Endothelial cell of umbilical vein (primary cell): ENCODE results near the gene ZNF778. TPM values are rescaled to one million over a fixed set of nuclear protein-coding genes. Genes with fewer than 3 reads are reported as not detected.

ENCODE experiments used
- BruUV-seq: library from RNA; stranded (reverse); fragments of 400-500 nt; replicated peaks from 2 replicates; lab custom pipeline; 2021; lab: Mats Ljungman, UMichigan
- CTCF ChIA-PET: fragments of 300-600, 350-600 bp; sonication (Branson Sonifier 250); formaldehyde crosslinking; loops from one replicate; lab custom pipeline; 2021; ENCODE audit warnings: antibody characterized with exemption, inconsistent platforms; lab: Charles Lee
- POLR2A ChIA-PET: fragments of 300-600, 350-600 bp; sonication (Branson Sonifier 250); formaldehyde crosslinking; loops from one replicate; lab custom pipeline; 2021; ENCODE audit warnings: antibody characterized with exemption, inconsistent platforms; lab: Charles Lee
- DNase-seq: peaks from one replicate; pipeline ENCODE4 v3.0.0-alpha.2; 2011; ENCODE audit warnings: low read depth, low spot score
- FAIRE-seq: peaks from 2 replicates; lab custom pipeline; 2011; peaks lifted over from hg19 to GRCh38; lab: Jason Lieb, UNC
- H2AFZ ChIP-seq: 2 replicates; pipeline ENCODE4 v1.6.0; 2012; ENCODE audit warnings: low read depth, low read length, control low read depth, inconsistent platforms
- H3K27ac ChIP-seq: 2 replicates; pipeline ENCODE4 v1.5.1; 2011; ENCODE audit warnings: low read depth, mild to moderate bottlenecking, control low read depth, low read length, moderate library complexity; ENCODE audit not compliant: insufficient read depth
- H3K27me3 ChIP-seq, 2 experiments: 2 replicates each; pipeline versions ENCODE4 v1.6.0 to v1.6.1; 2011; ENCODE audit warnings: low read length in 2 of 2, mixed read lengths in 1 of 2; ENCODE audit not compliant: control insufficient read depth in 2 of 2, insufficient read depth in 2 of 2
- H3K36me3 ChIP-seq, 2 experiments: 2 replicates in 1 of 2; 3 replicates in 1 of 2; pipeline ENCODE4 v1.5.1; 2011; ENCODE audit warnings: low read length in 2 of 2, mild to moderate bottlenecking in 1 of 2, moderate library complexity in 1 of 2; ENCODE audit not compliant: control insufficient read depth in 2 of 2, insufficient read depth in 2 of 2; ENCODE audit errors: extremely low read depth in 1 of 2
- H3K4me1 ChIP-seq: 3 replicates; pipeline ENCODE4 v1.5.1; 2011; ENCODE audit warnings: mild to moderate bottlenecking, low read length; ENCODE audit not compliant: control insufficient read depth, insufficient read depth; ENCODE audit errors: extremely low read depth
- H3K4me2 ChIP-seq: 2 replicates; pipeline ENCODE4 v1.6.1; 2011; ENCODE audit warnings: low read length, control low read depth, mixed read lengths; ENCODE audit not compliant: insufficient read depth
- H3K4me3 ChIP-seq, 3 experiments: fragments of 200-600 bp in 1 of 3; sonication (generic), shearing (Covaris generic) in 1 of 3; replicated peaks in 1 of 3; 2 replicates each; pipeline ENCODE4 v1.5.1; 2011 to 2016; ENCODE audit warnings: control low read depth in 3 of 3, low read length in 3 of 3, mild to moderate bottlenecking in 2 of 3, inconsistent platforms in 1 of 3, low read depth in 1 of 3, moderate library complexity in 1 of 3; ENCODE audit not compliant: insufficient read depth in 1 of 3
- H3K79me2 ChIP-seq: 2 replicates; pipeline ENCODE4 v1.6.0; 2012; ENCODE audit warnings: low read length, inconsistent platforms; ENCODE audit not compliant: control insufficient read depth, insufficient read depth
- H3K9ac ChIP-seq: replicated peaks from 2 replicates; pipeline ENCODE3; 2011; ENCODE audit warnings: low read length, control low read depth; ENCODE audit not compliant: insufficient read depth; ENCODE audit errors: extremely low read depth
- H3K9me1 ChIP-seq: replicated peaks from 3 replicates; pipeline ENCODE4 v1.6.0; 2011; ENCODE audit warnings: mild to moderate bottlenecking, low read length; ENCODE audit not compliant: control insufficient read depth, insufficient read depth; ENCODE audit errors: extremely low read depth
- H3K9me3 ChIP-seq: replicated peaks from 2 replicates; pipeline ENCODE4 v1.5.1; 2012; ENCODE audit warnings: low read length, inconsistent platforms; ENCODE audit not compliant: control insufficient read depth, insufficient read depth
- H4K20me1 ChIP-seq: replicated peaks from 2 replicates; pipeline ENCODE3; 2011; ENCODE audit warnings: mild to moderate bottlenecking, low read length; ENCODE audit not compliant: control insufficient read depth, insufficient read depth; ENCODE audit errors: extremely low read depth
- CTCF ChIP-seq, 2 donors: IDR thresholded peaks; 1 replicate in 1 of 2; 2 replicates in 1 of 2; pipeline ENCODE4 v1.5.1; 2011; ENCODE audit warnings: low read length in 2 of 2, mild to moderate bottlenecking in 2 of 2, moderate library complexity in 2 of 2, control low read depth in 1 of 2, inconsistent platforms in 1 of 2, low read depth in 1 of 2; ENCODE audit not compliant: insufficient read depth in 1 of 2; ENCODE audit errors: extremely low read depth in 1 of 2
- EZH2 ChIP-seq: IDR thresholded peaks from 2 replicates; pipeline ENCODE4 v1.6.1; 2012; ENCODE audit warnings: borderline replicate concordance, low read depth, mild to moderate bottlenecking, moderate library complexity, low read length, inconsistent platforms; ENCODE audit not compliant: severe bottlenecking
- GATA2 ChIP-seq: IDR thresholded peaks from 2 replicates; pipeline ENCODE4 v1.7.0; 2011; ENCODE audit warnings: low read depth, mild to moderate bottlenecking, moderate library complexity, mixed read lengths, low read length; ENCODE audit not compliant: insufficient read length, insufficient read depth
- JUN ChIP-seq: IDR thresholded peaks from 2 replicates; pipeline ENCODE4 v1.6.1; 2011; ENCODE audit warnings: borderline replicate concordance, low read depth; ENCODE audit not compliant: insufficient read length, insufficient read depth
- MAX ChIP-seq: IDR thresholded peaks from 2 replicates; pipeline ENCODE4 v1.6.1; 2011; ENCODE audit not compliant: insufficient read depth, insufficient read length
- MYC ChIP-seq: IDR thresholded peaks from one replicate; pipeline ENCODE4 v1.6.1; 2011; ENCODE audit warnings: mild to moderate bottlenecking, low read depth, low read length
- POLR2A ChIP-seq: IDR thresholded peaks from 2 replicates; pipeline ENCODE4 v1.6.1; 2012; ENCODE audit warnings: low read depth, mild to moderate bottlenecking, control low read depth, low read length
- POLR2AphosphoS5 ChIP-seq: IDR thresholded peaks from 2 replicates; pipeline ENCODE4 v1.6.1; 2012; ENCODE audit warnings: low read depth, mild to moderate bottlenecking, control low read depth, low read length, moderate library complexity; ENCODE audit not compliant: insufficient read depth
- dilution Hi-C: fragments of 300-500 bp; cut with MboI; formaldehyde crosslinking; loops from one replicate; pipeline ENCODE4 v1.15.0; 2019; ENCODE audit warnings: low sequenced_read_pairs; ENCODE audit not compliant: extremely low pct_ligation_motif_present
- intact Hi-C: fragments of 100-400 bp; cut with micrococcal nuclease; formaldehyde crosslinking; loops from one replicate; pipeline ENCODE4 v1.10.0; 2022
- polyA plus RNA-seq, 4 experiments: library from polyadenylated mRNA; depleted of rRNA in 3 of 4; stranded (reverse) in 3 of 4; unstranded in 1 of 4; fragments of >200 nt; gene quantifications; 2 replicates each; pipeline versions ENCODE4 v1.2.1 to v1.2.3, GENCODE V29; 2011 to 2012; ENCODE audit warnings: missing spikeins in 1 of 4
- total RNA-seq: library from RNA; stranded (reverse); gene quantifications from 2 replicates; pipeline ENCODE4 v1.2.3, GENCODE V29; 2021

The ZNF778 gene
- total and polyA plus RNA-seq, 2 donors (not counting 3 experiments of a cell fraction or from before 2014, with no cell fraction given), result 3.8 to 10.9 TPM

GRCh38 chr16:89233678-89234490 lies 16.4 kb downstream of the ZNF778 start:
- ChIA-PET POLR2A (no interaction called here), CTCF (no interaction called here)
- Histone ChIP-seq H3K36me3 (peaks cover 0 to 31% of the 10 kb centered on the region in 2 experiments), H4K20me1 (no peaks in the 10 kb centered on the region), H3K9me1 (no peaks in the 10 kb centered on the region), H3K4me2 (no peak overlapping the region), H2AFZ (no peak overlapping the region), H3K9ac (no peak overlapping the region), H3K27ac (no peak overlapping the region), H3K9me3 (peaks cover 5% of the 10 kb centered on the region), H3K27me3 (no peaks in the 10 kb centered on the region), H3K79me2 (no peaks in the 10 kb centered on the region), H3K4me3 (no peak overlapping the region), H3K4me1 (no peaks in the 10 kb centered on the region)
- no peak for DNase-seq
- no TSS peak for BruUV-seq
- dilution Hi-C loops, result no loop called here
- TF ChIP-seq MYC, result no peak
- FAIRE-seq, result no peak
- intact Hi-C loops, result no loop called here

- Histone ChIP-seq H3K79me2 (no peaks in the 10 kb centered on the region), H4K20me1 (no peaks in the 10 kb centered on the region), H3K27me3 (no peaks in the 10 kb centered on the region), H3K4me2 (no peak overlapping the region), H3K9me3 (no peaks in the 10 kb centered on the region), H2AFZ (no peak overlapping the region), H3K4me3 (no peak overlapping the region), H3K9me1 (no peaks in the 10 kb centered on the region), H3K27ac (no peak overlapping the region), H3K4me1 (peaks cover 5% of the 10 kb centered on the region), H3K9ac (no peak overlapping the region), H3K36me3 (peaks cover 0 to 11% of the 10 kb centered on the region in 2 experiments)
- FAIRE-seq, result no peak
- intact Hi-C loops, result no loop called here
- DNase-seq, result no peak
- dilution Hi-C loops, result no loop called here
- ChIA-PET CTCF (no interaction called here), POLR2A (no interaction called here)
- BruUV-seq, result no TSS peak
- TF ChIP-seq MYC (no peak), EZH2 (no peak), POLR2AphosphoS5 (no peak), CTCF (IDR thresholded peaks at IDR 0.05; ENCODE audit: extremely low read depth in 1 of 2, insufficient read depth in 1 of 2, low read depth in 1 of 2, low read length in 2 of 2) (no peak), POLR2A (no peak), MAX (no peak), JUN (no peak), GATA2 (no peak)
Observed at GRCh38 chr16:89237733-89238132, 20.2 kb downstream of the ZNF778 start.
